Measurements from ENCODE around the gene KRAS. TPM values are rescaled to one million over a fixed set of nuclear protein-coding genes. Genes with fewer than 3 reads are reported as not detected.

The KRAS gene
- total and polyA plus RNA-seq, 5 donors: 5.1 to 18.4 (median 14.5) TPM

DNA sequence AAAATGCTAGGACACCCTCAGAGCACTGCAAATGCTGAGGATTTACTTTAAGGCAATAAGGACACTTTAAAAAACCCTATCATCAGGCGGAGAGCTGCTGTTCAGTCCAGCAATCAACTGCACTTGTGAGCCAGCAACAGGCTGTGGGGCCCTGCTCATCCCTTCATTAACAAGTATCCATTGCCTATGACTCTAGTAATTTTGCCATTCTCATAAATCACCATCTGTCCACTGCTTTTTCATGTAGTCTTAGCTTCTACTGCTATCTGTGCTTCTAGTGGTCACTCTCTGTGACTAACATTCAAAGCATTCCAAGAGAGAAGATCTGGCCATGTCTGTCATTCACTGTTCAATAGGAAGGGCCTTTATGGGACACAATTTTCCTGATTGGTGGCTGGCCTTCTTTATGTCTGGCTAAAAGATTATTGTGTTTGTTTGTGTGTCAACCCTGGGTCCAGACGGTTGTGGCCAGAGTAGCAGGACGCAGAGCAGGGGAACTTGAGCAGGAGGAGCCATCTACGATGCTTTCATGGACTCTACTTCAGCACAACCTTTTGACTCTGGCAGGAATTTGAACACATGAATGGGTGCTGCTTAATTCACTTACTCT, 3.6 kb upstream of the KRAS start:
- no peak for DNase-seq
- Histone ChIP-seq H3K4me1 (ENCODE audit: control insufficient read depth, insufficient read depth, low read length) (no peaks in the 10 kb centered on the region), H3K27me3 (ENCODE audit: control insufficient read depth, insufficient read depth) (no peaks in the 10 kb centered on the region), H3K4me3 (ENCODE audit: low read length) (no peak overlapping the region), H3K27ac (ENCODE audit: low read length) (no peak overlapping the region), H3K9me3 (ENCODE audit: control insufficient read depth, low read length) (no peaks in the 10 kb centered on the region)
- 86% methylated on average over 4 of the region's 4 CpGs for WGBS
- intact Hi-C loops (cut with DNase I): loop anchor here in 1 of 4 donors (5.0 kb wide), 1 partner anchor 128 kb away; no protein-coding TSS in a partner anchor
- no peak for ATAC-seq

- Histone ChIP-seq H3K4me3 (ENCODE audit: low read length) (no peak overlapping the region), H3K27ac (ENCODE audit: low read length) (no peak overlapping the region), H3K9me3 (ENCODE audit: control insufficient read depth, low read length) (no peaks in the 10 kb centered on the region), H3K4me1 (ENCODE audit: control insufficient read depth, insufficient read depth, low read length) (no peaks in the 10 kb centered on the region), H3K27me3 (ENCODE audit: control insufficient read depth, insufficient read depth) (no peaks in the 10 kb centered on the region)
- DNase-seq (no peak), ATAC-seq (no peak)
- intact Hi-C loops (cut with DNase I): loop anchor here in 1 of 4 donors (5.0 kb wide), 1 partner anchor 129 kb away; no protein-coding TSS in a partner anchor
- WGBS: 77% methylated on average over 5 of the region's 5 CpGs
Observed at GRCh38 chr12:25253371-25254068, 2.8 kb upstream of the KRAS start.

- no peak for ATAC-seq
- Histone ChIP-seq H3K4me3 (ENCODE audit: low read length) (no peak overlapping the region), H3K27ac (ENCODE audit: low read length) (no peak overlapping the region), H3K4me1 (ENCODE audit: control insufficient read depth, insufficient read depth, low read length) (no peaks in the 10 kb centered on the region), H3K9me3 (ENCODE audit: control insufficient read depth, low read length) (no peaks in the 10 kb centered on the region), H3K27me3 (ENCODE audit: control insufficient read depth, insufficient read depth) (no peaks in the 10 kb centered on the region)
- no peak for DNase-seq
- intact Hi-C loops (cut with DNase I): loop anchor here in 1 of 4 donors (5.0 kb wide), 1 partner anchor 129 kb away; no protein-coding TSS in a partner anchor
- WGBS: 79% methylated on average over 3 of the region's 3 CpGs
Observed at GRCh38 chr12:25252946-25253345, 2.2 kb upstream of the KRAS start.

GRCh38 chr12:25251769-25252168, 1.0 kb upstream of the KRAS start:
- intact Hi-C loops (cut with DNase I): loop anchor here in 1 of 4 donors (5.0 kb wide), 1 partner anchor 131 kb away; no protein-coding TSS in a partner anchor
- Histone ChIP-seq H3K9me3 (ENCODE audit: control insufficient read depth, low read length) (no peaks in the 10 kb centered on the region), H3K27me3 (ENCODE audit: control insufficient read depth, insufficient read depth) (no peaks in the 10 kb centered on the region), H3K4me1 (ENCODE audit: control insufficient read depth, insufficient read depth, low read length) (no peaks in the 10 kb centered on the region), H3K4me3 (ENCODE audit: low read length) (peak overlapping the region; percentile 99), H3K27ac (ENCODE audit: low read length) (no peak overlapping the region)
- no peak for ATAC-seq
- 60% methylated on average over 6 of the region's 6 CpGs for WGBS
- DNase-seq: no peak

GRCh38 chr12:25249931-25250738, 594 bp downstream of the KRAS start:
- Histone ChIP-seq H3K27ac (ENCODE audit: low read length) (peak overlapping the region; percentile 86), H3K27me3 (ENCODE audit: control insufficient read depth, insufficient read depth) (no peaks in the 10 kb centered on the region), H3K4me1 (ENCODE audit: control insufficient read depth, insufficient read depth, low read length) (no peaks in the 10 kb centered on the region), H3K4me3 (ENCODE audit: low read length) (peak overlapping the region; percentile 99), H3K9me3 (ENCODE audit: control insufficient read depth, low read length) (no peaks in the 10 kb centered on the region)
- WGBS: under 1% methylated on average over 56 of the region's 56 CpGs
- DNase-seq (peak; percentile 67 to 85 (median 84)), ATAC-seq (peak; percentile 61 to 64)
- intact Hi-C loops (cut with DNase I): loop anchor here in 1 of 4 donors (5.0 kb wide), 1 partner anchor 132 kb away; no protein-coding TSS in a partner anchor

DNA sequence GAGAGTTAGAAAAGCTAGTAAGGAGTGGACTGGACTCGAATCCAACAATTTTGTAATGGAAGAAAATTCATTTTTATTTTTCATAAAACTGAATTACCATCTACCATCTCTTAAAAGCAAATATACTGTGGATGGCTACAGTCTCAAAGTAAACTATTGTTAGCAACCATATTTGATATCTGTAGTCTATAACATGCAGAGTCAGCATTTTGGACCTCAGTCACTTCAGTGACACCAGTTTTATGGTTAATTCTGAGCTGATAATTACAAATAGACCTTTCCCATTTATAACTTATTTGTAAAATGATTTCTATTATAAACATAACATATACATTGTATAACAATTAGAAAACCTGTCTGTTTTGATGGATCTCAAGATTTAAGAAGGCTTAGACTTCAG, 2.0 kb downstream of the KRAS start:
- no peak overlapping the region for H3K27ac ChIP-seq (ENCODE audit: low read length)
- ATAC-seq (no peak), DNase-seq (no peak)
- no peaks in the 10 kb centered on the region for H3K4me1 ChIP-seq (ENCODE audit: control insufficient read depth, insufficient read depth, low read length)
- intact Hi-C loops (cut with DNase I): no loop called here
- 96% methylated on average over 1 of the region's 1 CpG for WGBS
- no peaks in the 10 kb centered on the region for H3K9me3 ChIP-seq (ENCODE audit: control insufficient read depth, low read length)
- no peaks in the 10 kb centered on the region for H3K27me3 ChIP-seq (ENCODE audit: control insufficient read depth, insufficient read depth)
- no peak overlapping the region for H3K4me3 ChIP-seq (ENCODE audit: low read length)

DNA sequence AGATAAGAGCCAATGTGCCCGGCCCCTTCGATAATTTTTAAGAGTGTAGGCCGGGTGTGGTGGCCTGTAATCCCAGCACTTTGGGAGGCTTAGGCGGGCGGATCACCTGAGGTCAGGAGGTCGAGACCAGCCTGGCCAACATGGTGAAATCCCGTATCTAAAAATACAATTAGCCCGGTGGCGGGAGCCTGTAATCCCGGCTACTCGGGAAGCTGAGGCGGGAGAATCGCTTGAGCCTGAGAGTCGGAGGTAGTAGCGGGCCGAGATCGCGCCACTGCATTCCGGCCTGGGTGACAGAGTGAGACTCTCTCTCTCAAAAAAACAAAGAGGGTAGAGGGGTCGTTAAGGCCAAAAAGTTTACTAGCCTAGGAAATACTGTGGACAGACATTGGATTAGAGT, 2.6 kb downstream of the KRAS start:
- Histone ChIP-seq H3K9me3 (ENCODE audit: control insufficient read depth, low read length) (no peaks in the 10 kb centered on the region), H3K27me3 (ENCODE audit: control insufficient read depth, insufficient read depth) (no peaks in the 10 kb centered on the region), H3K4me1 (ENCODE audit: control insufficient read depth, insufficient read depth, low read length) (no peaks in the 10 kb centered on the region), H3K4me3 (ENCODE audit: low read length) (no peak overlapping the region), H3K27ac (ENCODE audit: low read length) (no peak overlapping the region)
- intact Hi-C loops (cut with DNase I): no loop called here
- ATAC-seq (no peak), DNase-seq (peak in 1 of 3 donors; percentile 18)
- 97% methylated on average over 20 of the region's 20 CpGs for WGBS

GRCh38 chr12:25245491-25245890, 5.2 kb downstream of the KRAS start:
- no peak for DNase-seq
- Histone ChIP-seq H3K4me1 (ENCODE audit: control insufficient read depth, insufficient read depth, low read length) (no peaks in the 10 kb centered on the region), H3K27ac (ENCODE audit: low read length) (no peak overlapping the region), H3K4me3 (ENCODE audit: low read length) (no peak overlapping the region), H3K27me3 (ENCODE audit: control insufficient read depth, insufficient read depth) (no peaks in the 10 kb centered on the region), H3K9me3 (ENCODE audit: control insufficient read depth, low read length) (no peaks in the 10 kb centered on the region)
- ATAC-seq: no peak
- intact Hi-C loops (cut with DNase I): no loop called here
- 92% methylated on average over 6 of the region's 6 CpGs for WGBS

DNA sequence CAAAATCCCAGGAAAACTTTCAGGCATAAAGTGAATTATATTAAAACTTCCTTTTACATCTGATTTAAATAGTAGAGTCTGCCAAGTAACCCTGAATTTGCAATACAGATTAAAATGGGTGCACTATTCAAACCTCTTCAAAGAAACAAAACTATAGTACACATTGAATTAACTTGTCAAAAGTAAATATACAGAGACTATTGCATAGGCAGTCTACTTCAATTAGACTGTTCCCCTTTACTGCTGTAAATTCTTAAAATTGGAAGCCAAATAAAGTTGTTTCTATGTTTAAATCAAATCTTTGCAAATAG, 7.1 kb downstream of the KRAS start:
- H3K27ac ChIP-seq (ENCODE audit: low read length): no peak overlapping the region

DNA sequence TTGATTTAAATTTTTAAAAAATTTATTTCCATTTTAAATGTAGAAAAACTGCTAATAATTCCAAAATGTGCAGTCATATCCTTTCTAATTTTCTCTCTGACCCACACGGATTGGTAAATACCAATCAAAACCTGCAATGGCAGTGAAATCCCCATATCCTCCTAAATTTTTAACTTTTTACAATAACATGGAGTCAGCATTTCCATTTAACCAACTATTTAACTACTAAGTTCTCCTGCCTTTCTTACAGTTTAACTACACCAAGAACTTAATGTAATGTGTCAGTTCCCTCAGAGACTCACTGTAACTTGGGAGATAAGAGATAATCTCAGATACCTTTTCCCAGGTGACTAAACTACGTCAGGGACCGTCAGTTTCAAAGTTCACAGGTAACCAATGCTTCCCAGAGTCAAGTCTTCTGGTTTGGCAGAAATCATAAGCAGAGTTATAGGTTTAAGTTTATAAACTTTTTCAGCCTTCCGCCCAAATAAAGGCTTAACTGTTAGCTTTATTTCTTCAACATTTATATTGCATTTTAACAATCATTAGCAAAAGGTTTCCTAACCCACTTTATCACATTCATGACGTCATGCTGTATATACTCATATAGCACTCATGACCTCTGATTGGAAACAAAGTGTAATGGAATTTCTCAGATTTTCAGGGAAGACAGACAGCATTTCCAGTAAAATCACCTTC, 7.6 kb downstream of the KRAS start:
- WGBS: 73% methylated on average over 5 of the region's 5 CpGs
- H3K27ac ChIP-seq (ENCODE audit: low read length): no peak overlapping the region
- no peaks in the 10 kb centered on the region for H3K27me3 ChIP-seq (ENCODE audit: control insufficient read depth, insufficient read depth)
- ATAC-seq: no peak
- H3K4me1 ChIP-seq (ENCODE audit: control insufficient read depth, insufficient read depth, low read length): no peaks in the 10 kb centered on the region
- H3K9me3 ChIP-seq (ENCODE audit: control insufficient read depth, low read length): no peaks in the 10 kb centered on the region
- DNase-seq: no peak
- intact Hi-C loops (cut with DNase I): no loop called here
- H3K4me3 ChIP-seq (ENCODE audit: low read length): no peak overlapping the region

More for the DNA sequence above, 7.1 kb downstream of the KRAS start:
- H3K4me3 ChIP-seq (ENCODE audit: low read length): no peak overlapping the region
- intact Hi-C loops (cut with DNase I): no loop called here
- H3K27me3 ChIP-seq (ENCODE audit: control insufficient read depth, insufficient read depth): no peaks in the 10 kb centered on the region
- ATAC-seq: no peak
- no peaks in the 10 kb centered on the region for H3K4me1 ChIP-seq (ENCODE audit: control insufficient read depth, insufficient read depth, low read length)
- DNase-seq: no peak
- H3K9me3 ChIP-seq (ENCODE audit: control insufficient read depth, low read length): no peaks in the 10 kb centered on the region

Measured in right cardiac atrium (tissue), 5 donors.